Mucosa of rectum (tissue), 2 donors: ENCODE results near the gene BCAR3.

Source experiments
- H3K27ac ChIP-seq, 2 donors: one replicate each; pipeline ENCODE4 v1.7.0; 2013; ENCODE audit warnings: inconsistent platforms in 2 of 2, low read depth in 2 of 2, low read length in 2 of 2
- H3K27me3 ChIP-seq, 2 donors: one replicate each; pipeline ENCODE4 v1.7.0; 2013; ENCODE audit warnings: low read length in 2 of 2; ENCODE audit not compliant: control insufficient read depth in 2 of 2, insufficient read depth in 2 of 2
- H3K36me3 ChIP-seq, 2 donors: one replicate each; pipeline ENCODE4 v1.7.0; 2013; ENCODE audit warnings: low read length in 2 of 2; ENCODE audit not compliant: control insufficient read depth in 2 of 2, insufficient read depth in 2 of 2
- H3K4me1 ChIP-seq, 2 donors: one replicate each; pipeline ENCODE4 v1.7.0; 2013; ENCODE audit warnings: low read length in 2 of 2, mild to moderate bottlenecking in 1 of 2; ENCODE audit not compliant: control insufficient read depth in 2 of 2, insufficient read depth in 2 of 2
- H3K4me3 ChIP-seq, 2 donors: one replicate each; pipeline ENCODE4 v1.7.0; 2013; ENCODE audit warnings: low read length in 2 of 2
- H3K9ac ChIP-seq, 2 donors: one replicate each; pipeline ENCODE4 v1.7.0; 2013; ENCODE audit warnings: low read length in 2 of 2, low read depth in 1 of 2, mild to moderate bottlenecking in 1 of 2
- H3K9me3 ChIP-seq, 2 donors: one replicate each; pipeline ENCODE4 v1.7.0; 2013; ENCODE audit warnings: low read length in 2 of 2; ENCODE audit not compliant: control insufficient read depth in 2 of 2
- donor health status: healthy.
- donor health status: Normal muscosa, but diverticular disease.

The BCAR3 gene

GRCh38 chr1:93717640-93718039, 36.0 kb upstream of the BCAR3 start:
- Histone ChIP-seq H3K9ac (no peak overlapping the region), H3K4me3 (no peak overlapping the region), H3K27me3 (no peaks in the 10 kb centered on the region), H3K4me1 (no peaks in the 10 kb centered on the region), H3K36me3 (no peaks in the 10 kb centered on the region), H3K27ac (no peak overlapping the region), H3K9me3 (no peaks in the 10 kb centered on the region)

GRCh38 chr1:93716941-93717368, 35.3 kb upstream of the BCAR3 start:
- Histone ChIP-seq H3K9ac (no peak overlapping the region), H3K27me3 (no peaks in the 10 kb centered on the region), H3K4me1 (no peaks in the 10 kb centered on the region), H3K36me3 (no peaks in the 10 kb centered on the region), H3K27ac (no peak overlapping the region), H3K4me3 (no peak overlapping the region), H3K9me3 (no peaks in the 10 kb centered on the region)

- H3K9ac ChIP-seq = no peak overlapping the region
- H3K27me3 ChIP-seq = no peaks in the 10 kb centered on the region
- no peak overlapping the region for H3K27ac ChIP-seq
- no peaks in the 10 kb centered on the region for H3K36me3 ChIP-seq
- no peaks in the 10 kb centered on the region for H3K4me1 ChIP-seq
- H3K4me3 ChIP-seq = no peak overlapping the region
- H3K9me3 ChIP-seq = no peaks in the 10 kb centered on the region
Measured at GRCh38 chr1:93716163-93716562, 34.5 kb upstream of the BCAR3 start.

- Histone ChIP-seq H3K36me3 (no peaks in the 10 kb centered on the region), H3K27me3 (no peaks in the 10 kb centered on the region), H3K27ac (peak overlapping the region in 1 of 2 donors; percentile 33), H3K4me3 (no peak overlapping the region), H3K9me3 (no peaks in the 10 kb centered on the region), H3K4me1 (no peaks in the 10 kb centered on the region), H3K9ac (no peak overlapping the region)
Measured at GRCh38 chr1:93715529-93716126, 34.0 kb upstream of the BCAR3 start.

GRCh38 chr1:93714356-93714755, 32.7 kb upstream of the BCAR3 start:
- no peaks in the 10 kb centered on the region for H3K4me1 ChIP-seq
- H3K9me3 ChIP-seq = no peaks in the 10 kb centered on the region
- H3K27me3 ChIP-seq = no peaks in the 10 kb centered on the region
- H3K9ac ChIP-seq = no peak overlapping the region
- no peaks in the 10 kb centered on the region for H3K36me3 ChIP-seq
- H3K4me3 ChIP-seq = no peak overlapping the region
- no peak overlapping the region for H3K27ac ChIP-seq

GRCh38 chr1:93713341-93713740, 31.7 kb upstream of the BCAR3 start:
- Histone ChIP-seq H3K36me3 (no peaks in the 10 kb centered on the region), H3K4me3 (no peak overlapping the region), H3K27ac (no peak overlapping the region), H3K4me1 (peaks cover 0 to 4% of the 10 kb centered on the region in 2 donors), H3K27me3 (no peaks in the 10 kb centered on the region), H3K9me3 (no peaks in the 10 kb centered on the region), H3K9ac (no peak overlapping the region)

- Histone ChIP-seq H3K4me1 (peaks cover 0 to 4% of the 10 kb centered on the region in 2 donors), H3K27me3 (no peaks in the 10 kb centered on the region), H3K9ac (no peak overlapping the region), H3K36me3 (no peaks in the 10 kb centered on the region), H3K4me3 (no peak overlapping the region), H3K27ac (no peak overlapping the region), H3K9me3 (no peaks in the 10 kb centered on the region)
Measured at GRCh38 chr1:93712741-93713140, 31.1 kb upstream of the BCAR3 start.

- Histone ChIP-seq H3K4me1 (peaks cover 0 to 4% of the 10 kb centered on the region in 2 donors), H3K36me3 (no peaks in the 10 kb centered on the region), H3K4me3 (no peak overlapping the region), H3K9ac (no peak overlapping the region), H3K27ac (no peak overlapping the region), H3K27me3 (no peaks in the 10 kb centered on the region), H3K9me3 (no peaks in the 10 kb centered on the region)
Measured at GRCh38 chr1:93710499-93711453, 29.1 kb upstream of the BCAR3 start.

GRCh38 chr1:93708734-93709481, 27.3 kb upstream of the BCAR3 start:
- Histone ChIP-seq H3K27me3 (no peaks in the 10 kb centered on the region), H3K36me3 (no peaks in the 10 kb centered on the region), H3K9me3 (no peaks in the 10 kb centered on the region), H3K27ac (no peak overlapping the region), H3K4me3 (no peak overlapping the region), H3K9ac (no peak overlapping the region), H3K4me1 (peaks cover 0 to 4% of the 10 kb centered on the region in 2 donors)

- Histone ChIP-seq H3K4me1 (peaks cover 0 to 4% of the 10 kb centered on the region in 2 donors), H3K27me3 (no peaks in the 10 kb centered on the region), H3K36me3 (no peaks in the 10 kb centered on the region), H3K4me3 (no peak overlapping the region), H3K9ac (no peak overlapping the region), H3K27ac (peak overlapping the region in 1 of 2 donors; percentile 16), H3K9me3 (no peaks in the 10 kb centered on the region)
Measured at GRCh38 chr1:93707956-93708355, 26.3 kb upstream of the BCAR3 start.
